ENCODE measurements around the gene ERBB4. TPM values are rescaled to one million over a fixed set of nuclear protein-coding genes. Genes with fewer than 3 reads are reported as not detected.

ERBB4 gene
- polyA plus RNA-seq, 1 of the 3 experiments (the other 2 are of a cell fraction) = 0.05 TPM

DNA sequence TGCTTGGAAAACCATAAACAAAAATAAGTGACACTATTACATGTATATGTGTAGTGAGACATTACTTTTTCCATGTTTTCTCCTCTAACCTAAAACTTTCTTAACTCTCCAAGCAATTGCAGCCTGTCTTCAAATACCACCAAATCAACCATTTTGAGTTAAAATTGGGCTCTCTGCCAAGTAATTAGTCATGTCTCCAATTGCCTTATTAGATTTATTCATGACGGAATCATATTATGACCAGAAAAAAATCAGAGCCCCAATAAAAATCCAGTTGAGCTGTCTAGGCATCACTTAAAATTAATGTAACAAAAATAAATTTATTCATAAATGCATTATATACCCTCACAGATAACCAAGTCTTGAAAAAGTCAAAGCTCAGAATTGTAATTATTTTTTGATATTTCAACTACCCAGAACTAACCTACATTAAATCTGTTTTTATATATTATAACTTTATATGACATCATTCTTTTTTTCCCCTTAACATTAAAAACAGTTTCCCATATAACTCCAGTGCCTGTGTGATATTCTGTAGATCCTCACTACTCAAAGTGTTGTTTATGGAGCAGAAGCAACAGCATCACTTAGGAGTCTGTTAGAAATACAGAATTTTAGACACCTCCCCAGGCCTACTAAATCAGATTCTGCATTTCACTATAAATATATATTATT is 157.0 kb downstream of the ERBB4 start:
- H3K27me3 ChIP-seq (ENCODE audit: insufficient read depth) = no peaks in the 10 kb centered on the region
- no peak for DNase-seq
- H3K79me2 ChIP-seq (ENCODE audit: insufficient read depth) = no peaks in the 10 kb centered on the region
- no peak overlapping the region for H3K9ac ChIP-seq
- no peak overlapping the region for H3K4me3 ChIP-seq (ENCODE audit: low read depth in 2 of 2, low read length in 1 of 2)
- no peaks in the 10 kb centered on the region for H4K20me1 ChIP-seq (ENCODE audit: insufficient read depth)
- POLR2A ChIA-PET = no interaction called here
- no peaks in the 10 kb centered on the region for H3F3A ChIP-seq (replicated peaks; ENCODE audit: insufficient read depth)
- no peak overlapping the region for H3K4me2 ChIP-seq
- no peaks in the 10 kb centered on the region; a peak in 1 of 4 replicates for H3K4me1 ChIP-seq (ENCODE audit: control insufficient read depth in 1 of 2, insufficient read depth in 2 of 2, low read depth in 1 of 2, low read length in 1 of 2)
- CTCF ChIA-PET = interaction anchor here (1.1 kb wide), 1 partner anchor 121 kb away, joined by 3 read pairs; no protein-coding TSS in a partner anchor
- TF ChIP-seq, protein P1, sequence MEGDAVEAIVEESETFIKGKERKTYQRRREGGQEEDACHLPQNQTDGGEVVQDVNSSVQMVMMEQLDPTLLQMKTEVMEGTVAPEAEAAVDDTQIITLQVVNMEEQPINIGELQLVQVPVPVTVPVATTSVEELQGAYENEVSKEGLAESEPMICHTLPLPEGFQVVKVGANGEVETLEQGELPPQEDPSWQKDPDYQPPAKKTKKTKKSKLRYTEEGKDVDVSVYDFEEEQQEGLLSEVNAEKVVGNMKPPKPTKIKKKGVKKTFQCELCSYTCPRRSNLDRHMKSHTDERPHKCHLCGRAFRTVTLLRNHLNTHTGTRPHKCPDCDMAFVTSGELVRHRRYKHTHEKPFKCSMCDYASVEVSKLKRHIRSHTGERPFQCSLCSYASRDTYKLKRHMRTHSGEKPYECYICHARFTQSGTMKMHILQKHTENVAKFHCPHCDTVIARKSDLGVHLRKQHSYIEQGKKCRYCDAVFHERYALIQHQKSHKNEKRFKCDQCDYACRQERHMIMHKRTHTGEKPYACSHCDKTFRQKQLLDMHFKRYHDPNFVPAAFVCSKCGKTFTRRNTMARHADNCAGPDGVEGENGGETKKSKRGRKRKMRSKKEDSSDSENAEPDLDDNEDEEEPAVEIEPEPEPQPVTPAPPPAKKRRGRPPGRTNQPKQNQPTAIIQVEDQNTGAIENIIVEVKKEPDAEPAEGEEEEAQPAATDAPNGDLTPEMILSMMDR (IDR thresholded peaks at IDR 0.05) = no peak
- TF ChIP-seq FOSL2 (IDR thresholded peaks at IDR 0.05; ENCODE audit: borderline replicate concordance, low read depth) (no peak), TEAD4 (IDR thresholded peaks at IDR 0.05; ENCODE audit: borderline replicate concordance, insufficient read depth) (no peak), TCF12 (IDR thresholded peaks at IDR 0.05) (no peak), NRF1 (IDR thresholded peaks at IDR 0.05; ENCODE audit: low read depth, low read length) (no peak), GABPA (IDR thresholded peaks at IDR 0.05; ENCODE audit: low read depth) (no peak), NFIC (IDR thresholded peaks at IDR 0.05; ENCODE audit: borderline replicate concordance) (peak; percentile 42; the same call in 1 of the 2 replicates)
- TF ChIP-seq, protein P2, sequence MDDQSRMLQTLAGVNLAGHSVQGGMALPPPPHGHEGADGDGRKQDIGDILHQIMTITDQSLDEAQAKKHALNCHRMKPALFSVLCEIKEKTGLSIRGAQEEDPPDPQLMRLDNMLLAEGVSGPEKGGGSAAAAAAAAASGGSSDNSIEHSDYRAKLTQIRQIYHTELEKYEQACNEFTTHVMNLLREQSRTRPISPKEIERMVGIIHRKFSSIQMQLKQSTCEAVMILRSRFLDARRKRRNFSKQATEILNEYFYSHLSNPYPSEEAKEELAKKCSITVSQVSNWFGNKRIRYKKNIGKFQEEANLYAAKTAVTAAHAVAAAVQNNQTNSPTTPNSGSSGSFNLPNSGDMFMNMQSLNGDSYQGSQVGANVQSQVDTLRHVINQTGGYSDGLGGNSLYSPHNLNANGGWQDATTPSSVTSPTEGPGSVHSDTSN (IDR thresholded peaks at IDR 0.05) = peak; percentile 9; the same call in 1 of the 2 replicates
- H3K9me3 ChIP-seq = no peaks in the 10 kb centered on the region
- H3K9me2 ChIP-seq = no peaks in the 10 kb centered on the region
- H2AFZ ChIP-seq (ENCODE audit: low read depth) = no peak overlapping the region
- 49% methylated on average over 1 of the region's 1 CpG for WGBS (ENCODE audit: low lambda C conversion rate)
- no peak overlapping the region; a peak in 1 of 4 replicates for H3K27ac ChIP-seq (ENCODE audit: low read depth in 2 of 2, low read length in 1 of 2)
- H3K36me3 ChIP-seq (replicated peaks in 1 of 2; ENCODE audit: control insufficient read depth in 1 of 2, insufficient read depth in 2 of 2, low read length in 1 of 2) = no peaks in the 10 kb centered on the region

DNA sequence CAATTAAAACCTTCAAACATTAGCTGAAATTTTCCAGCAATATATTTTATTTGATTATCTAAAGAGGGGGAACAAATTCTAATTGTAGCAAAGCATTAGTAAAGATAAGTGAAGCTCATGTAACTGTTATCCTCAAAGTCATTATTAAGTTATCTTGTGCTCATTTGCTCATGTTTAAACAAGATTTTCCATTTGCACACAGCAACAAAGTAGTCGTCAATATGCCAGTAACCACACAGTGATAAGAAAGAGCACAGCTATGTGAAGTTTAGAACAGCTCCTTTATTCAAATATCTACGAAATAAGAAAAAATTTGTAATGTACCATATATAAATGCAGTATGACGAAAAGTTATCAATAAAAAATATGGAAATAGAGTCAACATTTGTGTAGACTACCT is 159.5 kb downstream of the ERBB4 start:
- Histone ChIP-seq H2AFZ (ENCODE audit: low read depth) (no peak overlapping the region), H3K27me3 (ENCODE audit: insufficient read depth) (no peaks in the 10 kb centered on the region), H3K4me3 (ENCODE audit: low read depth in 2 of 2, low read length in 1 of 2) (no peak overlapping the region), H3K36me3 (replicated peaks in 1 of 2; ENCODE audit: control insufficient read depth in 1 of 2, insufficient read depth in 2 of 2, low read length in 1 of 2) (no peaks in the 10 kb centered on the region), H3K9ac (no peak overlapping the region), H3F3A (replicated peaks; ENCODE audit: insufficient read depth) (no peaks in the 10 kb centered on the region), H3K4me2 (no peak overlapping the region), H3K79me2 (ENCODE audit: insufficient read depth) (no peaks in the 10 kb centered on the region), H4K20me1 (ENCODE audit: insufficient read depth) (no peaks in the 10 kb centered on the region), H3K27ac (ENCODE audit: low read depth in 2 of 2, low read length in 1 of 2) (peak overlapping the region in 1 of 2 experiments; percentile 75; a peak in 2 of 4 replicates), H3K4me1 (ENCODE audit: control insufficient read depth in 1 of 2, insufficient read depth in 2 of 2, low read depth in 1 of 2, low read length in 1 of 2) (no peaks in the 10 kb centered on the region; a peak in 1 of 4 replicates), H3K9me3 (no peaks in the 10 kb centered on the region), H3K9me2 (no peaks in the 10 kb centered on the region)
- DNase-seq = peak; percentile 0
- POLR2A ChIA-PET = no interaction called here
- 41% methylated on average over 3 of the region's 3 CpGs for WGBS (ENCODE audit: low lambda C conversion rate)
- CTCF ChIA-PET = interaction anchor here (0.9 kb wide), 1 partner anchor 95 kb away, joined by 3 read pairs; no protein-coding TSS in a partner anchor
- TF ChIP-seq POLR2AphosphoS5 (IDR thresholded peaks at IDR 0.05; ENCODE audit: low read depth, low read length) = no peak
- TF ChIP-seq, protein P3, sequence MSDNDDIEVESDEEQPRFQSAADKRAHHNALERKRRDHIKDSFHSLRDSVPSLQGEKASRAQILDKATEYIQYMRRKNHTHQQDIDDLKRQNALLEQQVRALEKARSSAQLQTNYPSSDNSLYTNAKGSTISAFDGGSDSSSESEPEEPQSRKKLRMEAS (IDR thresholded peaks at IDR 0.05; ENCODE audit: low read depth) = no peak

All from SK-N-SH (cell line).